Activated CD4-positive, alpha-beta T cell treated with anti-CD3 and anti-CD28 coated beads for 24 hours (primary cell): Measurements from ENCODE around the gene SFXN2.

Source experiments
- DNase-seq, 2 donors: peaks; one replicate each; pipeline ENCODE4 v3.0.0-alpha.2; 2020; ENCODE audit warnings: low read depth in 2 of 2

Gene SFXN2

GRCh38 chr10:102776779-102777456, 62.5 kb downstream of the SFXN2 start:
- DNase-seq, result no peak

- DNase-seq, result no peak
Measured at GRCh38 chr10:102777711-102778453, 63.4 kb downstream of the SFXN2 start.

- DNase-seq, result no peak
Measured at GRCh38 chr10:102778781-102779180, 64.3 kb downstream of the SFXN2 start.

GRCh38 chr10:102779680-102780526, 65.5 kb downstream of the SFXN2 start:
- no peak for DNase-seq

- no peak for DNase-seq
Measured at GRCh38 chr10:102780527-102780808, 66.0 kb downstream of the SFXN2 start.

GRCh38 chr10:102781090-102781920, 66.9 kb downstream of the SFXN2 start:
- DNase-seq, result no peak

GRCh38 chr10:102781921-102782557, 67.6 kb downstream of the SFXN2 start:
- no peak for DNase-seq

GRCh38 chr10:102782673-102783551, 68.5 kb downstream of the SFXN2 start:
- no peak for DNase-seq

GRCh38 chr10:102783568-102783967, 69.1 kb downstream of the SFXN2 start:
- no peak for DNase-seq

GRCh38 chr10:102785818-102786217, 71.4 kb downstream of the SFXN2 start:
- no peak for DNase-seq

GRCh38 chr10:102791754-102792395, 77.4 kb downstream of the SFXN2 start:
- no peak for DNase-seq
